Activated T-cell treated with anti-CD3 and anti-CD28 coated beads, Interleukin-2, amount 50 U/mL, for 72 hours (primary cell): Measurements from ENCODE around the gene STRADB. TPM values are rescaled to one million over a fixed set of nuclear protein-coding genes. Genes with fewer than 3 reads are reported as not detected.
"Not testable (repeated sequence)": the region's sequence is repeated elsewhere in the genome, so short reads cannot be mapped to it uniquely, and the experiment has no call there.

Experiments used
- ATAC-seq, 2 donors: fragments of 150-1000 bp; cut with Tn5 transposase; replicated peaks in 1 of 2; 2 replicates each; pipeline ENCODE4 v1.10.0; 2021; ENCODE audit warnings: moderate library complexity in 2 of 2, mild to moderate bottlenecking in 1 of 2
- DNase-seq, 2 donors: peaks; one replicate each; pipeline ENCODE4 v3.0.0; 2021 to 2022; ENCODE audit warnings: mixed read lengths in 1 of 2
- H3K27ac Mint-ChIP-seq: one replicate; pipeline ENCODE4 v1.8.0; 2022; ENCODE audit warnings: mild to moderate bottlenecking, moderate library complexity, mixed read lengths
- H3K27me3 Mint-ChIP-seq: one replicate; pipeline ENCODE4 v1.8.0; 2022; ENCODE audit warnings: low read depth, mixed read lengths
- H3K36me3 Mint-ChIP-seq, 2 donors: one replicate each; pipeline ENCODE4 v1.8.0; 2022; ENCODE audit warnings: mixed read lengths in 2 of 2, mild to moderate bottlenecking in 1 of 2; ENCODE audit not compliant: insufficient read depth in 2 of 2
- H3K4me1 Mint-ChIP-seq: one replicate; pipeline ENCODE4 v1.8.0; 2022; ENCODE audit warnings: low read depth, mixed read lengths
- H3K4me3 Mint-ChIP-seq, 2 donors: one replicate each; pipeline ENCODE4 v1.8.0; 2022; ENCODE audit warnings: mild to moderate bottlenecking in 2 of 2, mixed read lengths in 2 of 2, moderate library complexity in 2 of 2
- H3K9me3 Mint-ChIP-seq, 2 donors: one replicate each; pipeline ENCODE4 v1.8.0; 2022; ENCODE audit warnings: mixed read lengths in 2 of 2
- total RNA-seq, 2 donors: library from RNA; stranded (reverse); gene quantifications; one replicate each; pipeline ENCODE4 v1.2.3, GENCODE V29; 2022

The STRADB gene
- total RNA-seq, 2 donors from 2014 or later = 26.7 to 30.4 TPM

DNA sequence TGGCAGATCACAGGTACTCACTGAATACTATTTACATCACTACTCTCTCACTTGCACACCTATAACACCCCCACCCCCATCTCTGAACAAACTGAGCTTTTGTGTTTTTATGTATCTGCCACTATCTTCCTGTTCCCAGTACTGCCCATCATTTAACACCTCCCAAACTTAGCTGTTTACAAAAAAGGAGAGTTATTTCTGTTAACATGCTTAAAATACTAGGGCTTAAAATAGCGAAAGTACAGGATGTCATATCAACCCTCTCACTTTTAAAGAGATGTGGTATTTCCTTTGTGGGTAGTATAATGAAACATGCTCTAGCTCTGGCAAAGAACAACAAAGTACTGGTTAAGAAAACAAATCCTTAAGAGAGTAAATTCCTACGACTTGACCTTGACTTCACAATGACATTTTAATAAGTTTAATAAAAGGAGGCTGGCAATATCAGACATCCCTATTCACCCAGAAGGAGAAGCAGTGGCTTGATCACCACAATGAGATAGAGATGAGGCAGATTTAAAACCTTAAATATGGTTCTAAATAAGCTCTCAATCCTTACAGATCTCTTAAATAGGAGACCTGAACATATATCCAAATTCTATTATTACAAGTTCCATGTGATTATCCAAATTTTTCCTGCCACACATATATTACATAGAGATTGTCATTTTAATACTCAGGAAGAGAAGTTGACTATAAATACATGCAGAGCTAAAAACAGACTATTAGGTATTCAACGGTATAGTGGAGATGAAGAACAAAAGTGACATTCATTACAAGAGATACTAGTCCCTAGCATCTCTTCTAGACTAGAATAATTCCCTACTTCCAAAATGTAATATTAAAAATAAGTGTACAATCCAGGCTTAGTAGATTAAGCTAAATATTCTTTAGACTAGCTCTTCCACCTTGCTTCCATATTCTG, 37.2 kb upstream of the STRADB start:
- Mint-ChIP-seq H3K36me3 (peaks cover 1 to 3% of the 10 kb centered on the region in 2 donors), H3K4me1 (peaks cover 21% of the 10 kb centered on the region), H3K4me3 (no peak overlapping the region), H3K27me3 (no peaks in the 10 kb centered on the region), H3K9me3 (no peaks in the 10 kb centered on the region), H3K27ac (no peak overlapping the region)
- DNase-seq (no peak), ATAC-seq (peak; percentile 88 to 90)

DNA sequence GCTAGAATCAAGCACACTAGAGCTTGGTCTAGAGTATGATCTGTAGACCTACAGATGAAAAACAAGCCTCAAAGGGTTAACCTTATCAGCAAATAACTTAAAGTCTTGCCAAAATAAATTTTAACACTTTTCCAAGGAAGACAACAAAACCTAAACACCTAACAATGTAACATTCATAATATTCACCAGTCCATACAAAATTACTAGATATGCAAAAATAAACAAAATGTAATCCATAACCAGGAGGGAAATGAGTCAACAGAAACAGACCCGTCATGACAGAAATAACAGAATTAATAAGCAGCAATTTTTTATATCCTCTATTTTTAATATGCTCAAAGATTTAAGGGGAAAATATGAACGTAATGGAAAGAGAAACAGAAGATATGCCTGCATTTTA, 36.4 kb upstream of the STRADB start:
- DNase-seq (no peak), ATAC-seq (no peak)
- Mint-ChIP-seq H3K4me3 (no peak overlapping the region), H3K27me3 (no peaks in the 10 kb centered on the region), H3K27ac (no peak overlapping the region), H3K36me3 (peaks cover 1 to 2% of the 10 kb centered on the region in 2 donors), H3K4me1 (peaks cover 29% of the 10 kb centered on the region), H3K9me3 (no peaks in the 10 kb centered on the region)

DNA sequence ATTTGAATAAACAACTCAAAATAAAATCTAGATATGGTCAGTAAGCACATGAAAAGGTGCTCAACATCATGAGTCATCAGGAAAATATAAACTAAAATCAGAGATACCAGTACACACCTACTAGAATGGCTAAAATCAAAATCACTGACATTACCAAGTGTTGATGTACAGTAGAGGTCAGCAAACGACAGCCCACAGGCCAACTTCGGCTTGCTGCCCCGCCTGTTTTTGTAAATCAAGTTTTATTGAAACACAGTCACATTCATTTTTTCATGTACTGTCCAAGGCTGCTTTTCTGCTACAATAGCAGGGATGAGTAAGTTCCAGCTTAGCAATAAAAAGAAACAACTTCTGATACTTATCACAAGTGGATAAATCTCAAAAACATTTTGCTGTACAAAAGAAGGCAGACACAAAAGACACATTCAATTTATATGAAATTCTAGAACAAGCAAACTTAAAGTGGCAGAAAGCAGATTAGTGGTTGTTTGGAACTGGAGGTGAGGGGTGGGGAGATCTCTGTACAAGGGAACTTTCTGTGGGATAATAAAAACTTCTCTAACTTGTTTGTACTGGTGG, 32.4 kb upstream of the STRADB start:
- ATAC-seq (no peak), DNase-seq (no peak)
- H3K36me3 Mint-ChIP-seq = peaks cover 0 to 6% of the 10 kb centered on the region in 2 donors
- peak overlapping the region; percentile 49 for H3K27ac Mint-ChIP-seq
- no peak overlapping the region for H3K4me3 Mint-ChIP-seq
- peaks cover 47% of the 10 kb centered on the region for H3K4me1 Mint-ChIP-seq
- no peaks in the 10 kb centered on the region for H3K9me3 Mint-ChIP-seq
- H3K27me3 Mint-ChIP-seq = no peaks in the 10 kb centered on the region

DNA sequence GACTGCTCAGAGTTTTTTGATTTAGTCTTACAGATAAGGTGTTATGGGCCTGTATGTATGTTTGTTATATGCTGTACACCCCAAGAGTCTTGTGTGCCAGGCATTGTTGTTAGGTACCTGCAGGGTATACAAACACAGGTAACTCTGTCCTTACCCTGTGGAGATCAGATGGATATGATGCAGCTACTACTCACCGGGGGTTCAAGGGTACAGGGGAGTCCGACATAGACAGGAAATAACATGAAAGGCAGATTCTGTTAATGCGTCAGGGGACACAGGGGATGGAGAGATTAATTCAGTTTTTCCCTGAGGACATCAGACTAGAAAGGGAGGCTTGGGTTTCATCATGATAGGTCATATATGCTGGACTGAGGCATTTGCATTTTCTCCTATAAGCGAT, 31.6 kb upstream of the STRADB start:
- Mint-ChIP-seq H3K27me3 (no peaks in the 10 kb centered on the region), H3K4me1 (peaks cover 55% of the 10 kb centered on the region), H3K27ac (peak overlapping the region; percentile 92), H3K4me3 (peak overlapping the region in 1 of 2 donors; percentile 71), H3K36me3 (peaks cover 0 to 6% of the 10 kb centered on the region in 2 donors), H3K9me3 (no peaks in the 10 kb centered on the region)
- ATAC-seq = peak; percentile 55 to 64
- no peak for DNase-seq

DNA sequence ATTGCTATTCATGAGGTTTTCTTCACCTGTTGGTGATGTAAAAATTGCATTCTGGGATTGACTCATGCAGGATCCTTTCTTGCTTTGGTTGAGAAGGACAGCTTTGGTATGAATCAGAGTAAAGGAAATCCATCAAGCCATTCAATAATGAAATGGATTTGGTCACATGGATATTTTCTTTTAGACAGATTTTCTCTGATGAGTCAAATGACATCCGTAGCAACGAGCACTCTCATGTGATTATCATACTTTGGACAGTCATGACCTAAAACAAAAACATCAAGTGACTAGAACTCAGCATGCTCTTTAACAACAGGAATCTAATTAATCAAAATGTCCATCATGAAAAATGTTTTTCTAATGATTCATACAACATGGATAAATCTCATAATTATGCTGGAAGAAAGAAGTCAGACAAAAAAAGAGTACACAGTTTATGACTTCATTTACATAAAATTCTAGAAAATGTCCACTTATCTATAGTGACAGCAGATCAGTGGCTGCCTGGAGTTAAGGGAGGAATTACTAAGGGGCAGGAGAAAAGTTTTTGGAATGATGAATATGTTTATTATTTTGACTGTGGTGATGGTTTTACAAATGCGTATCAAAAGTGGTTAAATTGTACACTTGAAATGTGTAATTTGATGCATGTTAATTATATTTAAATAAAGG, 31.0 kb upstream of the STRADB start:
- Mint-ChIP-seq H3K36me3 (peaks cover 0 to 6% of the 10 kb centered on the region in 2 donors), H3K27ac (peak overlapping the region; percentile 92), H3K9me3 (no peaks in the 10 kb centered on the region), H3K4me3 (peak overlapping the region in 1 of 2 donors; percentile 71), H3K4me1 (peaks cover 55% of the 10 kb centered on the region), H3K27me3 (no peaks in the 10 kb centered on the region)
- ATAC-seq = peak; percentile 66 to 77
- DNase-seq = peak in 1 of 2 donors; percentile 15

DNA sequence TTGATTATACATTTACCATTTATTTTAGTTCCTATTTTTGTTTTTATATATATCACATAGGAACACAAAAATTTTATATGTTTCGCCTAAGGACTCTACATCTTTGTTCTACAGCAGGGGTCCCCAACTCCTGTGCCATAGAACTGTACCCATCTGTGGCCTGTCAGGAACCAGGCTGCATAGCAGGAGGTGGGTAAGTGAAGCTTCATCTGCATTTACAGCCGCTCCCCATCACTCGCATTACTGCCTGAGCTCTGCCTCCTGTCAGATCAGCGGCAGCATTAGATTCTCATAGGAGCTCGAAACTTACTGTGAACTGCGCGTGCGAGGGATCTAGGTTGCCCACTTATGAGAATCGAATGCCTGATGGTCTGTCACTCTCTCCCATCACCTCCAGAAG, 25.6 kb upstream of the STRADB start:
- ATAC-seq (no peak), DNase-seq (no peak)
- peaks cover 41% of the 10 kb centered on the region for H3K4me1 Mint-ChIP-seq

DNA sequence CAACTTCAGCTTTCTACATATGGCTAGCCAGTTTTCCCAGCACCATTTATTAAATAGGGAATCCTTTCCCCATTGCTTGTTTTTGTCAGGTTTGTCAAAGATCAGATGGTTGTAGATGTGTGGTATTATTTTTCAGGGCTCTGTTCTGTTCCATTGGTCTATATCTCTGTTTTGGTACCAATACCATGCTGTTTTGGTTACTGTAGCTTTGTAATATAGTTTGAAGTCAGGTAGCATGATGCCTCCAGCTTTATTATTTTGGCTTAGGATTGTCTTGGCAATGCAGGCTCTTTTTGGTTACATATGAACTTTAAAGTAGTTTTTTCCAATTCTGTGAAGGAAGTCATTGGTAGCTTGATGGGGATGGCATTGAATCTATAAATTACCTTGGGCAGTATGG, 23.2 kb upstream of the STRADB start:
- DNase-seq, H3K27me3 Mint-ChIP-seq, ATAC-seq, H3K4me3 Mint-ChIP-seq, H3K27ac Mint-ChIP-seq: not testable (repeated sequence)
- H3K4me1 Mint-ChIP-seq = peaks cover 49% of the 10 kb centered on the region
- H3K36me3 Mint-ChIP-seq = peaks cover 14 to 27% of the 10 kb centered on the region in 2 donors
- H3K9me3 Mint-ChIP-seq = peaks cover 4 to 12% of the 10 kb centered on the region in 2 donors

More for the DNA sequence above, 25.6 kb upstream of the STRADB start:
- Mint-ChIP-seq H3K27me3 (no peaks in the 10 kb centered on the region), H3K36me3 (peaks cover 11 to 25% of the 10 kb centered on the region in 2 donors), H3K9me3 (peaks cover 4 to 11% of the 10 kb centered on the region in 2 donors), H3K4me3 (no peak overlapping the region), H3K27ac (no peak overlapping the region)

DNA sequence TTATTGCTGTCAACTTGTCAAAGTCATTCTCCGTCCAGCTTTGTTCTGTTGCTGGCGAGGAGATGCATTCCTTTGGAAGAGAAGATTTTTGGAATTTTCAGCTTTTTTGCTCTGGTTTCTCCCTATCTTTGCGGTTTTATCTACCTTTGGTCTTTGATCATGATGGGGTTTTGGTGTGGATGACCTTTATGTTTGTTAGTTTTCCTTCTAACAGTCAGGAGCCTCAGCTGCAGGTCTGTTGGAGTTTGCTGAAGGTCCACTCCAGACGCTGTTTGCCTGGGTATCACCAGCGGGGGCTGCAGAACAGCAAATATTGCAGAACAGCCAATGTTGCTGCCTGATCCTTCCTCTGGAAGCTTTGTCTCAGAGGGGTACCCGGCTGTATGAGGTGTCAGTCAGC, 21.7 kb upstream of the STRADB start:
- peaks cover 4 to 12% of the 10 kb centered on the region in 2 donors for H3K9me3 Mint-ChIP-seq

DNA sequence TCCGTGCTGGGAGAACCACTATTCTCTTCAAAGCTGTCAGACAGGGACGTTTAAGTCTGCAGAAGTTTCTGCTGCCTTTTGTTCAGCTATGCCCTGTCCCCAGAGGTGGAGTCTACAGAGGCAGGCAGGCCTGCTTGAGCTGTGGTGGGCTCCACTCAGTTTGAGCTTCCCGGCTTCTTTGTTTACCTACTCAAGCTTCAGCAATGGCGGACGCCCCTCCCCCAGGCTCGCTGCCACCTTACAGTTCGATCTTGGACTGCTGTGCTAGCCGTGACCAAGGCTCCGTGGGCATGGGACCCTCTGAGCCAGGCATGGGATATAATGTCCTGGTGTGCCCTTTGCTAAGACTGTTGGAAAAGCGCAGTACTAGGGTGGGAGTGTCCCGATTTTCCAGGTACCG, 21.2 kb upstream of the STRADB start:
- H3K9me3 Mint-ChIP-seq = peaks cover 4 to 12% of the 10 kb centered on the region in 2 donors
- H3K4me3 Mint-ChIP-seq, H3K27ac Mint-ChIP-seq, ATAC-seq, DNase-seq, H3K27me3 Mint-ChIP-seq: not testable (repeated sequence)
- H3K4me1 Mint-ChIP-seq = peaks cover 45% of the 10 kb centered on the region
- H3K36me3 Mint-ChIP-seq = peaks cover 14 to 27% of the 10 kb centered on the region in 2 donors

More for the DNA sequence above, 21.7 kb upstream of the STRADB start:
- not testable (repeated sequence) for H3K27ac Mint-ChIP-seq, DNase-seq, H3K27me3 Mint-ChIP-seq, ATAC-seq, H3K4me3 Mint-ChIP-seq
- H3K36me3 Mint-ChIP-seq = peaks cover 14 to 27% of the 10 kb centered on the region in 2 donors
- H3K4me1 Mint-ChIP-seq = peaks cover 47% of the 10 kb centered on the region

DNA sequence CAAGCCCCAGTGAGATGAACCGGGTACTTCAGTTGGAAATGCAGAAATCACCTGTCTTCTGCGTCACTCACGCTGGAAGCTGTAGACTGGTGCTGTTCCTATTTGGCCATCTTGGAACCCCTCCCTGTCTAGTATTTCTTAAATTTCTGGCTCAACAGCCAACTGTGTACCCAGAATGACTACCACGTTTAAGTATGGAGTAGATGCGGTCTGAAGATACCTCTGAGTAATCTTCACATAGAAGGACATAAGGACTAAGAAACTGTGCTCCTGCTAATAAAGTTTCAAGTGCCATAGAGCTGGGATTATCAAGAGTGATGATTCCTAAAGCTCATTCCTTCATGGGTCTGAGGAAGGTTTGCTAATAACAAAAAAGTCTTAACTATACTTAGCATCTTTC, 20.7 kb upstream of the STRADB start:
- no peaks in the 10 kb centered on the region for H3K27me3 Mint-ChIP-seq

DNA sequence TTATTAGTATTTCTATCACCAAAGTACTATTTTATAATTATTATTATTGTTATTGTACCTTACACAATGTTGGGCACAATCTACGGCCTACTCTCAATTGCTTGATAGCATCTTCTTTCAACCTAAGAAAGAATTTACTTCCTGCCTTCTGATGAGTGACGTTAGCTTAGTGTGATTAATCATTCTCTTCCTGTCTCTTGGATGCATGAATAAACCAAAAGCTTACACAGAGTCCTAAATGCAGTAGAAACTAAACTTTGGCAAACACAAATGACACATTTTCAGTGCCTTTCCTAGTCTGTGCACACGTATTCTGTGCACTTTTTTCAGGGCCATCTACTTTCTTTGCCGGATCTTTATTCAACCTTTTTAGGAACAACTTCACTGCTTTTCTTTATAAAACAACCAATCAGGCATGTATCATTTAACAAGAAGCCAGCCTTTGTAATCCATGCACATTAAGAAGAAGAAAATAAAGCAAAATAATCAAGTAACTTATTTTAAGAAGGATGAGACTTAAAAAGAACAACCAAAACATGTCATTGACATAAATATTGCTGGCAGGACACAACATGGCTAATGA, 19.4 kb upstream of the STRADB start:
- Mint-ChIP-seq H3K4me1 (peaks cover 45% of the 10 kb centered on the region), H3K36me3 (peaks cover 14 to 27% of the 10 kb centered on the region in 2 donors), H3K27me3 (no peaks in the 10 kb centered on the region), H3K27ac (peak overlapping the region; percentile 89), H3K4me3 (peak overlapping the region; percentile 73 to 81), H3K9me3 (peaks cover 4 to 12% of the 10 kb centered on the region in 2 donors)
- ATAC-seq (peak; percentile 99 to 100), DNase-seq (no peak)

More for the DNA sequence above, 20.7 kb upstream of the STRADB start:
- no peak for DNase-seq
- H3K4me3 Mint-ChIP-seq = no peak overlapping the region
- peaks cover 4 to 12% of the 10 kb centered on the region in 2 donors for H3K9me3 Mint-ChIP-seq
- no peak for ATAC-seq
- H3K4me1 Mint-ChIP-seq = peaks cover 45% of the 10 kb centered on the region
- H3K36me3 Mint-ChIP-seq = peaks cover 14 to 27% of the 10 kb centered on the region in 2 donors
- no peak overlapping the region for H3K27ac Mint-ChIP-seq

DNA sequence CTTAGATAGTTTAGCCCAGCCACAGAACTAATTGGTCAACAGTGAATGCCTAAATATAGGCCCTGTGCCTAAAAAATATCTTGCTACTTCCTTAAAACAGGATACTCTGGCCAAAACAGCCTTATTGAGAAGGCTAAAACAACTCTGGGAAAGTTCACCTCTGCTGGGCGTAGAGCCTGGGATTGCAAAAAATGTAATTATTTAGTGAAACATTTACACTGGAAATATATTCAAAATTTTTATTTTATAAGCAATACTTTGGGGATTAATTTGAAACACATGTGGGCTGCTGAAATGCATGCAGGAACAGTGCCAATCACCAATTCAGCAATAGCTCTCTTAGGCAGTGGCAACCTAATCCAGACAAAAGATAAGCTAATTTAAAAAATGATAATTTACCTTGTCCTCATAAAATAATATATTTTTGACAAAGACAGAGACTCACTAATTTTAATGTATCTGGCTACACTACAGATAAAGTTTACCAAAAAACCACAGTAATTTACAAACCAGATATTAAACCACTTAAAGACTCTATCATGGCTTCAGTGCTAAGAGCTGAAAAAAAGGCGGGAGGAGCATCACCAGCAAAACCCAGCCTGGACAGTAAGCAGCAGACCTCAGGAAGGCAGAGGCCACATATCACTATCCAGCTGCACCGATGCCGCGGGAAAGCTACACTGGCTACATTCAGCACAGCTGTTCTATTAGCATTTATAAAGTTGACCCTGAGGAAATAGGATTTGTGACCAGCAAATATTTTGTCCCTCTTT, 18.7 kb upstream of the STRADB start:
- Mint-ChIP-seq H3K27me3 (no peaks in the 10 kb centered on the region), H3K4me3 (peak overlapping the region in 1 of 2 donors; percentile 81), H3K9me3 (peaks cover 4 to 11% of the 10 kb centered on the region in 2 donors), H3K27ac (peak overlapping the region; percentile 89), H3K36me3 (peaks cover 14 to 25% of the 10 kb centered on the region in 2 donors), H3K4me1 (peaks cover 45% of the 10 kb centered on the region)
- DNase-seq (no peak), ATAC-seq (no peak)
